Keratinocyte (primary cell): ENCODE data around the gene CMKLR1. TPM values are rescaled to one million over a fixed set of nuclear protein-coding genes. Genes with fewer than 3 reads are reported as not detected.

Experiments used
- DNase-seq: peaks from one replicate; pipeline ENCODE4 v3.0.0-alpha.2; 2011; ENCODE audit warnings: low read depth, missing footprints, low spot score
- FAIRE-seq: peaks from 2 replicates; lab custom pipeline; 2011; peaks lifted over from hg19 to GRCh38; lab: Jason Lieb, UNC
- H2AFZ ChIP-seq: 2 replicates; pipeline ENCODE4 v1.6.0; 2012; ENCODE audit warnings: low read length, control low read depth, inconsistent platforms; ENCODE audit not compliant: control insufficient read depth
- H3K27ac ChIP-seq: 2 replicates; pipeline ENCODE4 v1.5.1; 2011; ENCODE audit warnings: low read length; ENCODE audit not compliant: control insufficient read depth, insufficient read depth
- H3K27me3 ChIP-seq: 3 replicates; pipeline ENCODE4 v1.6.0; 2011; ENCODE audit warnings: low read length; ENCODE audit not compliant: control insufficient read depth, insufficient read depth; ENCODE audit errors: extremely low read depth
- H3K36me3 ChIP-seq, 2 experiments: 2 replicates in 1 of 2; 3 replicates in 1 of 2; pipeline ENCODE4 v1.5.1; 2011; ENCODE audit warnings: low read length in 2 of 2, mild to moderate bottlenecking in 1 of 2; ENCODE audit not compliant: control insufficient read depth in 2 of 2, insufficient read depth in 2 of 2; ENCODE audit errors: extremely low read depth in 1 of 2
- H3K4me1 ChIP-seq: 3 replicates; pipeline ENCODE4 v1.5.1; 2011; ENCODE audit warnings: low read length; ENCODE audit not compliant: control insufficient read depth, insufficient read depth; ENCODE audit errors: extremely low read depth
- H3K4me2 ChIP-seq: 3 replicates; pipeline ENCODE4 v1.6.0; 2011; ENCODE audit warnings: low read depth, low read length; ENCODE audit not compliant: control insufficient read depth, insufficient read depth; ENCODE audit errors: extremely low read depth
- H3K4me3 ChIP-seq, 3 experiments: fragments of 200-600 bp in 1 of 3; sonication (generic) in 1 of 3; 2 replicates in 2 of 3; 3 replicates in 1 of 3; pipeline ENCODE4 v1.5.1; 2011 to 2016; ENCODE audit warnings: low read length in 3 of 3, mild to moderate bottlenecking in 3 of 3, control low read depth in 2 of 3, inconsistent platforms in 1 of 3, low read depth in 1 of 3, mixed read lengths in 1 of 3, mixed run types in 1 of 3, moderate library complexity in 1 of 3; ENCODE audit not compliant: control insufficient read depth in 2 of 3, insufficient read depth in 2 of 3; ENCODE audit errors: extremely low read depth in 1 of 3
- H3K79me2 ChIP-seq: 2 replicates; pipeline ENCODE4 v1.6.0; 2012; ENCODE audit warnings: low read length; ENCODE audit not compliant: control insufficient read depth, insufficient read depth
- H3K9ac ChIP-seq: 3 replicates; pipeline ENCODE4 v1.6.0; 2011; ENCODE audit warnings: low read length; ENCODE audit not compliant: control insufficient read depth, insufficient read depth; ENCODE audit errors: extremely low read depth
- H3K9me1 ChIP-seq: 3 replicates; pipeline ENCODE4 v1.6.0; 2011; ENCODE audit warnings: low read length; ENCODE audit not compliant: control insufficient read depth, insufficient read depth; ENCODE audit errors: extremely low read depth
- H3K9me3 ChIP-seq: 2 replicates; pipeline ENCODE4 v1.5.1; 2012; ENCODE audit warnings: low read depth, low read length; ENCODE audit not compliant: control insufficient read depth
- H4K20me1 ChIP-seq: 3 replicates; pipeline ENCODE4 v1.6.0; 2011; ENCODE audit warnings: low read length; ENCODE audit not compliant: control insufficient read depth, insufficient read depth; ENCODE audit errors: extremely low read depth
- EZH2 ChIP-seq: IDR thresholded peaks from one replicate; pipeline ENCODE4 v1.6.1; 2012; ENCODE audit warnings: inconsistent platforms, mild to moderate bottlenecking, low read length, moderate library complexity
- dilution Hi-C: fragments of 300-500 bp; cut with MboI; formaldehyde crosslinking; loops from one replicate; pipeline ENCODE4 v1.7.0; 2020; ENCODE audit warnings: low sequenced_read_pairs; ENCODE audit not compliant: extremely low pct_ligation_motif_present
- polyA plus RNA-seq, 5 experiments: library from polyadenylated mRNA; depleted of rRNA in 3 of 5; stranded (reverse) in 3 of 5; stranded (forward) in 1 of 5; unstranded in 1 of 5; fragments of >200 nt; gene quantifications; 1 replicate in 1 of 5; 2 replicates in 3 of 5; 3 replicates in 1 of 5; pipeline versions ENCODE4 v1.2.1 to v1.2.3, GENCODE V29; 2011 to 2012; ENCODE audit warnings: missing spikeins in 2 of 5, low read depth in 1 of 5, low replicate concordance in 1 of 5
- TF ChIP-seq, protein P1 (sequence below), 3 experiments: IDR thresholded peaks in 1 of 3; conservative IDR thresholded peaks in 1 of 3; optimal IDR thresholded peaks in 1 of 3; 2 replicates in 2 of 3; 3 replicates in 1 of 3; pipeline versions ENCODE3 to v1.5.1; 2011; ENCODE audit warnings: low read length in 3 of 3, mild to moderate bottlenecking in 3 of 3, moderate library complexity in 2 of 3, control low read depth in 1 of 3, inconsistent platforms in 1 of 3; ENCODE audit not compliant: insufficient read depth in 2 of 3; ENCODE audit errors: extremely low read depth in 1 of 3

The CMKLR1 gene
- polyA plus RNA-seq, 1 donor (not counting 4 experiments of a cell fraction or from before 2014, with no cell fraction given) = not detected

DNA sequence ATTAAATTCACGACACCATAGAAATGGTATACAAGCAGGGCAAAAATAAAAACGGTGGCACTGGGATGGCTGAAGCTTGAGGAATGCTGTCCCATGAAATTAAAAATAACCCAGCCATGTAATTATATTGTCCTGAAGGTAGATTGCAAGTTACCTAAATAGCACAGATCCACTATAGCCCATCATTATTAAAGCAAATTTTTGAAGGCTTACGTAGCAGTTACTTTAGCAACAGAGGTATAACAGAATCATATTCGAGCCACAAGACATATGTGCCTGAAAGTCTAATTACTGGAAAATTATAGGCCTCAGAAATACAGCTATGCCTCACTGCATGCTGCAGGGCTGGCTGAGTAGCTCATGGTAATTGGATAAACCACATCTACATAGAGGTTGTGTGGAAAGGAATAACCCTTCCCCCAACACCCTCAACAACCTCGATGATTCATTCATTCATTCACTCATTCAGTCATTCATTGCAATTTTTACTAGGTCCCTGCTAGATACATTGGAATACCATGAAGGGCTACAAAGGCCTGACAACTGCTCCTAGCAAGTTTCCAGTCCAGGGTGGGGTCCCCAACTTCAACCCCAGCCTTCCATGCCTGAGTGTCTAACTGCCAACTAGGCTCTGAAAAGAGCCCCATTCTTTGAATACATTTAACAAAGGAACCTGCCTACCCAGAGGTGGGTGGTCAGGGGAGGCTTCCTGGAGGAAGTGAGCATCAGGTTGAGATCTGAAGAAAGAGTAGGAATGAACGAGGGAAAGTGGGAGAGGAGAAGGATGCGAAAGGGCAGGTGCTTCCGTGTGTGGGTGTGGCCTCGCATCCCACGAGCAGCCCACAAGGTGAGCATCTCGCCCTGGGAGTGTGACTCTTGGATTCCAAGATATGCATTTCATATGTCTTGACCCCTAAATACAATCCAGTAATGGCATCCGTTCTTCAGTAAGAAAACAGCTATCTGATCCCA is 18.0 kb upstream of the CMKLR1 start:
- no peaks in the 10 kb centered on the region for H3K27me3 ChIP-seq
- H3K9me3 ChIP-seq = no peaks in the 10 kb centered on the region
- H3K4me1 ChIP-seq = no peaks in the 10 kb centered on the region
- FAIRE-seq = no peak
- H2AFZ ChIP-seq = no peak overlapping the region
- H3K9me1 ChIP-seq = no peaks in the 10 kb centered on the region
- DNase-seq = no peak
- no peaks in the 10 kb centered on the region for H3K36me3 ChIP-seq
- no peak overlapping the region for H3K27ac ChIP-seq
- H3K9ac ChIP-seq = no peak overlapping the region
- H4K20me1 ChIP-seq = no peaks in the 10 kb centered on the region
- no peak overlapping the region for H3K4me3 ChIP-seq
- no peak for TF ChIP-seq EZH2
- TF ChIP-seq, protein P1, sequence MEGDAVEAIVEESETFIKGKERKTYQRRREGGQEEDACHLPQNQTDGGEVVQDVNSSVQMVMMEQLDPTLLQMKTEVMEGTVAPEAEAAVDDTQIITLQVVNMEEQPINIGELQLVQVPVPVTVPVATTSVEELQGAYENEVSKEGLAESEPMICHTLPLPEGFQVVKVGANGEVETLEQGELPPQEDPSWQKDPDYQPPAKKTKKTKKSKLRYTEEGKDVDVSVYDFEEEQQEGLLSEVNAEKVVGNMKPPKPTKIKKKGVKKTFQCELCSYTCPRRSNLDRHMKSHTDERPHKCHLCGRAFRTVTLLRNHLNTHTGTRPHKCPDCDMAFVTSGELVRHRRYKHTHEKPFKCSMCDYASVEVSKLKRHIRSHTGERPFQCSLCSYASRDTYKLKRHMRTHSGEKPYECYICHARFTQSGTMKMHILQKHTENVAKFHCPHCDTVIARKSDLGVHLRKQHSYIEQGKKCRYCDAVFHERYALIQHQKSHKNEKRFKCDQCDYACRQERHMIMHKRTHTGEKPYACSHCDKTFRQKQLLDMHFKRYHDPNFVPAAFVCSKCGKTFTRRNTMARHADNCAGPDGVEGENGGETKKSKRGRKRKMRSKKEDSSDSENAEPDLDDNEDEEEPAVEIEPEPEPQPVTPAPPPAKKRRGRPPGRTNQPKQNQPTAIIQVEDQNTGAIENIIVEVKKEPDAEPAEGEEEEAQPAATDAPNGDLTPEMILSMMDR (optimal IDR thresholded peaks at IDR 0.05 in 1 of 3, IDR thresholded peaks at IDR 0.05 in 1 of 3, conservative IDR thresholded peaks at IDR 0.05 in 1 of 3; ENCODE audit: extremely low read depth in 1 of 3, insufficient read depth in 2 of 3, low read length in 3 of 3) = no peak
- H3K79me2 ChIP-seq = no peaks in the 10 kb centered on the region
- H3K4me2 ChIP-seq = no peak overlapping the region
- dilution Hi-C loops = no loop called here

DNA sequence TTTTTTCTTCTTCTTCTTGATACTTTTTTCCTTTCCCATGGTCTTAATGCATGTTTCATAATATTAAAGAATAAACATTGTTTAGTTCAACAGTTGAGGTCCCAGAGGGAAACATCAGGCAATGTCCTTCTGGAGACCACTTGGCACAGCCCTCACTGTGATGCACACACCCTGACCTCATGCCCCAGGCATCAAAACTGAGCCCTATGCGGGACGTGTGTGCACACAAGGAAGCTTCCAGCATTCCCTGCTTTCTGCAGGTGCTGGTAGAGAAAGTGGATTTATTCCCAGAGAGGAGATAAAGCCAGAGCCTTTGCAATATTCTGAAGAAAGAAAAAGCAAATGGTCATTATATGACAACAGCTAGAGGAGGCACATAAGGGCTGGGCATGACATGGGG is 16.0 kb upstream of the CMKLR1 start:
- DNase-seq (no peak), FAIRE-seq (no peak)
- no peaks in the 10 kb centered on the region for H3K9me3 ChIP-seq
- dilution Hi-C loops = no loop called here
- no peak overlapping the region for H3K27ac ChIP-seq
- no peaks in the 10 kb centered on the region for H3K27me3 ChIP-seq
- H3K4me3 ChIP-seq = no peak overlapping the region
- no peaks in the 10 kb centered on the region for H3K9me1 ChIP-seq
- no peaks in the 10 kb centered on the region for H3K79me2 ChIP-seq
- no peak overlapping the region for H3K4me2 ChIP-seq
- no peak overlapping the region for H3K9ac ChIP-seq
- H4K20me1 ChIP-seq = no peaks in the 10 kb centered on the region
- TF ChIP-seq, protein P1 (optimal IDR thresholded peaks at IDR 0.05 in 1 of 3, IDR thresholded peaks at IDR 0.05 in 1 of 3, conservative IDR thresholded peaks at IDR 0.05 in 1 of 3; ENCODE audit: extremely low read depth in 1 of 3, insufficient read depth in 2 of 3, low read length in 3 of 3) = no peak
- no peak for TF ChIP-seq EZH2
- no peaks in the 10 kb centered on the region for H3K36me3 ChIP-seq
- no peaks in the 10 kb centered on the region for H3K4me1 ChIP-seq
- no peak overlapping the region for H2AFZ ChIP-seq
